T follicular helper cell (primary cell): Measurements from ENCODE around the gene TMEM141.
A peak's percentile ranks its signal among the peaks of the same experiment; 100 is the strongest.
"Not testable (repeated sequence)": the region's sequence is repeated elsewhere in the genome, so short reads cannot be mapped to it uniquely, and the experiment has no call there.

Experiments
- DNase-seq: peaks from one replicate; pipeline ENCODE4 v3.0.0-alpha.2; 2020; ENCODE audit warnings: low read depth

The TMEM141 gene

DNA sequence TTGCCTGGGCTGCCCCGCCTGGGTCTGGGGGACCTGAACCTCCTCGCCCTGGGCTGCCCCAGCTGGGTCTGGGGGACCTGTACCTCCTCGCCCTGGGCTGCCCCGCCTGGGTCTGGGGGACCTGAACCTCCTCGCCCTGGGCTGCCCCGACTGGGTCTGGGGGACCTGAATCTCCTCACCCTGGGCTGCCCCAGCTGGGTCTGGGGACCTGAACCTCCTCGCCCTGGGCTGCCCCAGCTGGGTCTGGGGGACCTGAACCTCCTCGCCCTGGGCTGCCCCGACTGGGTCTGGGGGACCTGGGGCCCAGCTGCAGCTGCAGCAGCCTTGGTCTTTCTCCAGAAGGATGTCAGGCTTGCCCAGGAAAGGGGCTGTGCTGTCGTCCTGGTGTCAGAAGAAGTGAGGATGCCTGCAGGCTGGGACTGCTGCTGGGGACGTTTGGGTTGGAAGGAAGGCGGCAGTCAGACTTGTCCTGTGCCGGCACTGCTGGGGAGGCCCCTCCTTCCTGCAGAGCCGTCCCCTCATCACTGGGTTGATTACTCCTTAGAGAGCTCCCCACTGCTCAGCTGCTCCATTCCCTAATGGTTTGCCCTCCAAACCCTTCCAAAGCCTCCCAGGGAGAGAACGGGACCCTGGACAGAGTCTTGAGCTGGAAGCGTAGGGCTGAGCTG is 42.4 kb downstream of the TMEM141 start:
- not testable (repeated sequence) for DNase-seq

DNA sequence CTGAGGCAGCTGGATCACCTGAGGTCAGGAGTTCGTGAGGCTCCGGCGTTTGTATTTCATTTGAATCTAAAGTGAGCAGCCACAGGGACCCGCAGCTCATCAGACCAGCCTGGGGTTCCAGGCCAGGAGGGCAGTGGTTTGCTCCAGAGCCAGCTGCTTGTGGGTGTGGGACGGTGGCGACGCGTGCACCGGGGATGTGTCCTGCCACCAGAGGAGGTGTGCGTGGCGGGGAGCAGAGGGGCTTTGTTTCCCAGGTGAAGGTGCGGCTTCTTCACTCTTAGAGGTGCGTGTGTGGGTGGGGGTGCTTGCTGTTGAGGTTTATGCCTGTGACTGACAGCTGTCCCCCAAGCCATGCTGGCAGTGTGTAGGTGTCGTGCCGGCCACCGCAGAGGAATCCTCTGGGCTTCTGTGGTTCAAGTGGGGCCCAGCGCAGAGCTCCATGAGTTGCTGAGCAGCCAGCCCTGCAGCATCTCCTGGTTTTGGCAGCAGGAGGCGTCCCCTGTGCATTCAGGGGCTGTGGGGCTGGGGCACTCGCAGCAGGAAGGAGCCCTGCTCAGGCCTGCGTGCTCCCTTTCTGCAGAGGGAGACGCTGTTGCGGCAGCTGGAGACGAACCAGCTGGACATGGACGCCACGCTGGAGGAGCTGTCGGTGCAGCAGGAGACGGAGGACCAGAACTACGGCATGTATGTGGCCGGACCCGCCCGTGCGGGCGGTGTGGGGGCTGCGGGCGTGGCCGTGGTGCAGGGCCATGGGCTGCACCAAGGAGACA is 44.2 kb downstream of the TMEM141 start:
- no peak for DNase-seq

DNA sequence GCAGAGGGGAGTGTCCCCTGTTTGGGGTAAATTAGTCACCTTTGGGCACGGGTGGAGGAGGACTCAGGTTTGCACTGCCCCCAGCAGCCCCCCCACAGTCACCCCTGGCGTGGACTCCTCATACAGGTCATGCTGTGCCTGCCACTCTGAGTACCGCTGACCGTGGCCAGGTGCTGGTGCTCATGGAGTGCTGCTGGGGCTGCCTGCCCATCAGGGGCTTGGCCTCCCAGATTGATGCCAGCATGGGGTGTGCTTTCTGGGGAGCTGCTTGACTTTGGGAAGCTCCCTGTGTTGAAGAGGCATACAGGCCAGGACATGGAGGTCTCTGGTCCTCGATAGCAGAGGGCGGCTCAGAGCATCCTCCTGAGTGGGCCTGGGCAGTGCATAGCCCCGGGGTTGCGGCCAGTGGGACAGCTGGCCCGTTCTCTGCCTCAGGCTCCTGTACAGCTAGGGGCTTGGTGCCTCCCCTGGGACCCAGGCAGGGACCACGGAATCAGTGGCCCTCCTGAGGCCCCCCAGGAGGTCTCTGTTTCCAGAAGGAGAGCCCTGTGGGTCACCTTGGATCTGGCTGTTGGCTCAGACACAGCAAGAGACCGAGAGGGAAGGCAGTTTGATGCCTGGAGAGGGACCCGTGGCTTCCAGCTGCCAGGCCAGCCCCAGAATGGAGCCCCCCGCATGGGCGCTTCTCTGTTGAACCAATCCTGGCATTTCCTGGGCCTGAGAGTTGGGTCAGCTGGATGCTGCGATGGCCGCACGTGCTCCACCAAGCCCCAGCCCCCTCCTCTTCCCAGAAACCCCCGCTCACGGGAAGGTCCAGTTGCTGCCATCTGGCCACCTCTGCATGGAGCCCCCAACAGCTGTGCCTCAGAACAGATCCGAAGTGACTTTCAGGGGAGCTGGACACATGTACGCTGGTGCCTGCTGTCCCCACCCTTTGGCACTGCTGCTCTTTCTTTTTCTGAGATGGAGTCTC is 45.1 kb downstream of the TMEM141 start:
- no peak for DNase-seq

DNA sequence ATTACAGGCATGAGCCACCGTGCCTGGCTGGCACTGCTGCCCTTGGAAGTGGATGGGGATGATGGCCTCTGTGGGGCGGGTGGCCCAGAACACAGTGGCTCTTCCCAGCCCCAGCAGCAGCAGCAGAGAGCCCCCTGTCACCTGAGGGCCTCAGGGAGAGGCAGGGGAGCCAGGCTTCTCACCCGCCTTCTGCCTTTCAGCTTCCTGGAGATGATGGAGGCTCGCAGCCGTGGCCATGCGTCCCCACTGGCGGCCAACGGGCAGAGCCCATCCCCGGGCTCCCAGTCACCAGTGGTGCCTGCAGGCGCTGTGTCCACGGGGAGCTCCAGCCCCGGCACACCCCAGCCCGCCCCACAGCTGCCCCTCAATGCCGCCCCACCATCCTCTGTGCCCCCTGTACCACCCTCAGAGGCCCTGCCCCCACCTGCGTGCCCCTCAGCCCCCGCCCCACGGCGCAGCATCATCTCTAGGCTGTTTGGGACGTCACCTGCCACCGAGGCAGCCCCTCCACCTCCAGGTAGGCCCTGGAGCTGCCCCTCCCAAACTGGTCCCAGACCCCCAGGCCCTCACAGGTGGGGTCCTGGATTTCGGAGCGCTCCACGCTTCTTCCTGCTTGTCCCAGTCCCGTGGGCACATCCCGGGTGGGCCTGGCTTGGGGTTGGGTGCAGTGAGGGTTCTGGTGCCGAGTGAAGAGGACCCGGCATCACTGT is 46.2 kb downstream of the TMEM141 start:
- DNase-seq, result no peak

DNA sequence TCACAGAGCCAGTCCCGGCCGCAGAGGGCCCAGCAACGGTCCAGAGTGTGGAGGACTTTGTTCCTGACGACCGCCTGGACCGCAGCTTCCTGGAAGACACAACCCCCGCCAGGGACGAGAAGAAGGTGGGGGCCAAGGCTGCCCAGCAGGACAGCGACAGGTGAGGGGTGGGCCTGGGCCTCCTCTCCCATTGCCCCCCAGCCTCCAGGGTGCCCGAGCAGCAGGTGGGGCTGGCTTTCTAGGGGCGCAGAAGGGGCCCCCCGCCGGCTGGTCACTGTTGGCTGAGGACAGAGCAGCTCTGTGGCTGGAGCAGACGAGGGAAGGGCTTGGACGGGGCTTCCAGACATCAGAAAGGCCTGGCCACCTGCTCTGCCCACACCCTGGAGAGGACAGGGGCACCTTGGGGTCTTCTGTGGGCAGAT is 46.7 kb downstream of the TMEM141 start:
- DNase-seq, result not testable (repeated sequence)

DNA sequence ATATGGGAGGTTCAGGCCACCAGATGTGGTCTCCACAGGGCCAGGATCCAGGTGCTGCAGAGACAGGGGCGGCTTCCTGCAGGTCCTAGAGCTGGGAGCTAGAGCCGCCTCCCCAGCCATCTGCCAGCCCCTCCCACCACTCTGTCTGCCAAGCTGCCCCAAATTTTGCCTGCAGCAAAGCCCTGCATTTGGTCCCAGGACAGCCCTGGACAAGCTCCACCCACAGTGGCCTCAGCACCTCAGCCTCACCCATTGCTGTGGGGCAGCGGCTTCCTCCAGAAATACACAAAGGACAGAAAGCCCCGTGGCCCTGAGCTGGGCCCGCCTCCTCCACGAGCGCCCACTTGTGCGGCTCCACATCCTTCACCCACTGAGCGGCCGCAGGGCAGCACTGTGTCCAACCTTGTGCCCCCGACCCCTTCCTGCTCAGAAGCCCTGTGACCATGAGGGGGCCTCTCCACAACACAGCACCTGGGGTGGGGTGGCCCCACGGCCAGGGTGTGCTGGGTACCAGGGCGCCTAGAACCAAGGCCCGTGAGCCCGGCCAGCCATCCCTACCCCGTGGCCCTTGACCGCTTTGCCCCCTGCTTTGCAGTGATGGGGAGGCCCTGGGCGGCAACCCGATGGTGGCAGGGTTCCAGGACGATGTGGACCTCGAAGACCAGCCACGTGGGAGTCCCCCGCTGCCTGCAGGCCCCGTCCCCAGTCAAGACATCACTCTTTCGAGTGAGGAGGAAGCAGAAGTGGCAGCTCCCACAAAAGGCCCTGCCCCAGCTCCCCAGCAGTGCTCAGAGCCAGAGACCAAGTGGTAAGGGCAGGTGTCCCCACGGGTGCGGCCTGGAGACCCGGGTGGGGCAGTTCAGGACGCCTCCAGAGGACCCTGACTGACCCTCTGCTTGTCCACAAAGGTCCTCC is 47.4 kb downstream of the TMEM141 start:
- no peak for DNase-seq

DNA sequence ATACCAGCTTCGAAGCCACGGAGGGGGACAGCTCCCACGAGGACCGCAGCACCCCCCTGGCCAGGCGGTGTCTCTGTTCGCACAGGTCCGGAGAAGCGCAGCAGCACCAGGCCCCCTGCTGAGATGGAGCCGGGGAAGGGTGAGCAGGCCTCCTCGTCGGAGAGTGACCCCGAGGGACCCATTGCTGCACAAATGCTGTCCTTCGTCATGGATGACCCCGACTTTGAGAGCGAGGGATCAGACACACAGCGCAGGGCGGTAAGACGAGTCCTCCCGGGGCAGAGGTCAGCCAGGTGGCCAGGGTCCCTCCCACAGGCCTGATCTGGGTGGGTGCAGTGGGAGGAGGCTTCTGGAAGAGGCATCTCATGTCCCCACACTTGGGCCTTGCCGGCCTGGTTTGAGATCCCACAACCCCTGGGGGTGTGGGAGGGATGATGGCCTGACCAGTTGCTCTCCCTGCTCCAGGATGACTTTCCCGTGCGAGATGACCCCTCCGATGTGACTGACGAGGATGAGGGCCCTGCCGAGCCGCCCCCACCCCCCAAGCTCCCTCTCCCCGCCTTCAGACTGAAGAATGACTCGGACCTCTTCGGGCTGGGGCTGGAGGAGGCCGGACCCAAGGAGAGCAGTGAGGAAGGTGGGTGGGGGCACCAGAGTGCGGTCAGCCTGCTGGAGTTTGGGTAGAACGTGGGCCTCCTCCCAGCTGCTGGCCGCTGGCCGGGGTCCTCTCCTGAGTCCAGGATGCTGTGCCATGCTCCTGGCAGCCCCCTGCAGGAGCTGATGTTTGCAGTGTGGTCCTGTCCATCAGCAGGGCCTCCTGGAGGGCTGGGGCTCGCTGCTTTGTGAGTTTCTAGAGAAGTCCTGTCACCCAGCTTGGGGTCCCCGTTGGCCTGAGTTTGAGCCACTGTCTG is 48.3 kb downstream of the TMEM141 start:
- DNase-seq, result no peak

DNA sequence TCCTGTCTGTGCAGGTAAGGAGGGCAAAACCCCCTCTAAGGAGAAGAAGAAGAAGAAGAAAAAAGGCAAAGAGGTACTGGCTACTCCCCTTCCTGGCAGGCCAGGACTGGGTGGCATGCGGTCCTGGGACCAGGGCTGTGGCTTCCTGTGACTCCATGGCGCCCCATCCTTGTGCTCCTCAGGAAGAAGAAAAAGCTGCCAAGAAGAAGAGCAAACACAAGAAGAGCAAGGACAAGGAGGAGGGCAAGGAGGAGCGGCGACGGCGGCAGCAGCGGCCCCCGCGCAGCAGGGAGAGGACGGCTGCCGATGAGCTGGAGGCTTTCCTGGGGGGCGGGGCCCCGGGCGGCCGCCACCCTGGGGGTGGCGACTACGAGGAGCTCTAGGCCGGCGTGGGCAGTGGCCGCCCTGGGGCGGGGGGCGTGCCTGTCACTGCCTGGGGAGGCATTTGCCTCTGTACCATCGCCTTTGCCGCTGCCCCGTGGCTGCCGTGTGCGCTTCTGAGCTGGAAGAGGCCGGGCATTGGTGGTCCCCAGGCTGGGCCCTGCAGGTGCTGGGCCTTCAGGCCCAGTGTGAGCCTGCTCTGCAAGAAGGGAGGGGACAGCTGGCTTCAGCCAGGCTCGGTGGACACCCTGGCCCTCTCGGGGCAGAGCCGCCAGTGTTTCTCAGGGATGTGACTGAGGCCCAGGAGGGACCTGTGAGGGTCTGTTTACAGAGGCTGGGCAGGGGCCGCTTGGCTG is 49.2 kb downstream of the TMEM141 start:
- DNase-seq, result no peak

DNA sequence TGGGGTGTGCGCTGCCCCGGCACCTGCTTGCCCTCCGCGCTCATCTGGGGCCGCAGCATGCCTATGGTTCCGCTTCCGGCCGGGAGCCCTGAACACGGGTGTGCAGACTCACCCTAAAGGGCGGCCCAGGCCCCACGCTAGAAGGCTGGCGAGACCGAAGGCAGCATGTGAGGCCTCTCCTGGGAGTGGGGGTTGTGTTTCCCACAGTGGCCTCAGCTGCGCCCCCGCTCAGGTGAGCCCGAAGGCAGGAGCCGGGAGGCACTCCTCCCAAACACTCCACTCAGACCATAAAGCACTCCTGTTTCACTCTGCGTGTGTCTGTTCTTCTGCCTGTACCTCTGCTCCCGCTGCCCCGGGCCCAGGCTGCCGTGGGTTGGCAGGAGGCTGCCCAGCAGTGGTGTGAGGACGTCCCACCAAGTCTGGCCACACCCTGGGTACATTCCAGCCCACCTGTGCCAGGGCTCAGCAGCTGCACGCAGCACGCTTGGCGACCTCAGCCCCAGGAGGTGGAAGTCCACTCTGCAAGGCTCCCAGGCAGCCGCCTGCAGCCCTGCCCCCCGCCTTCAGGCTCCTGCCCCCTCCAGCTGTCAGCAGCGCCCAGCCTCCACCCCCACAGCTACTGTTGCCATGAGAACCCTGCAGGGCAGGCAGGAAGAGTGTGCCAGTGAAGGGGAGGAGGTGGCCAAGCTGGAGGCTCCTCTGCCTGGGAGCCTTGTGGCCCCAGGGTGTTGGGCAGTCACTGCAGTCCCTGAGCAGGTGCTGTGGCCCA is 49.9 kb downstream of the TMEM141 start:
- DNase-seq, result no peak

DNA sequence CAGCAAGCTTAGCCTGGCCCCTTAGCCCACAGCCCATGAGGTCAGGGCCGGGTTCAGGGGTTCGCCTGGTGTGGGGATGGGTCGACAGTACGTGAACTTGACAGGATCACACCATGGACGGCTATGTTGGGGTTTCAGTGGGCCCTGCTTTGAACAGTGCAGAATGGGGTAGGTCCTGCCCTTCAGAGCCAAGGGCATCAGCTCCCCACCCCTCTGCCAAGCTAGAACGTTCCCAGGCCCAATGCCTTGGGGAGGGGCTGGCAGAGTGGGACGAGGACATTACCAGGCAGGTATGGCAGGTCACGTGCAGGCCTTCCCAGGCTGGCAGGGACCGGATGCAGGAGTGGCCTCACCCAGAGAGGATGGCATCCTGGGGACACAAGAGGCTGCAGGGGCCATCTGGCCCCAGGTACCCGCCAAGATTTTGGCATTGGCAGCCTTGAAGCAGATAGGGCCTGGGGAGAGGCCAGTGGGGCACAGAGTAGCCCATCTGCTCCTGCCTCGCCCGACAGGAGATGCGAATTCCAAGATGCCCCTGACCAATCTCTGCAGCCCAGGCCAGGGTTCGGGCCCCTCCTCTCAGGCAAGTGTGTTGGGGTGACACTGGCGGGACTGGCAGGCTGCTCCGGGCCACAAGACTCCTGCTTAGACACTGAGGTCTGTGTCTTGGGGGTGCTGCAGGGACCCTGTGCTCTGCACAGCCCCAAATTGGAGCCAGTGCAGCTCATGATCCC is 50.7 kb downstream of the TMEM141 start:
- not testable (repeated sequence) for DNase-seq

DNA sequence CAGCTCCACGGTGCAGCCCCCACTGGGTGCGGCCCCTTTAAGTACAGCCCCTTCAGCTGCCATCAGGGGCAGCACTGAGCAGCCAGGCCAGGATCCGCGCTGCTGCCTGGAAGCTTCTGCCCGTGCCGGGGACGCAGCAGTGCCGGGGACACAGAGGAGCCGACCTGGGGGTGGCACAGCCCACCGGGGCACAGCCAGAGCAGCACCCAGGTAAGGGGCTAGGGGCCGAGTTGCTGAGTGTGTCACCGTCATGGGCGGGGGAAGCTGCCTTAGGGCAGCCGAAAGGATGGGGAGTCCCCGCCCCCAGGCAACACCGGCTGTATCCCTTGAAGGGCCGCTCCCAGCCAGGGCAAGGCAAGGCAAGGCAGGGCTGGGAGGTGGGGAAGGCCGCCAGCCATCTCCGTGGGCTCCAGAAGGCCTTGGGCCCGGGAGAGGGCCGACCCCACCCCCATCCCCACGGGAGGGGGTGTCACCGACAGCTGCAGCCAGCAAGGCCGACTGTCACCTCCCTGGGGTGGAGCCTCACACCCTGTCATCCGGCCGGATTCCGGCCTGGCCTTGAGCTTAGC is 51.3 kb downstream of the TMEM141 start, which contains the start of gene AJM1:
Gene AJM1, plus strand, starts transcription at position 99 of the 569 bp plus-strand sequence. CDS start 1,937 bp downstream, outside the sequence.
- peak; percentile 65 for DNase-seq
